Thyroid gland (tissue), 4 donors: ENCODE measurements around the gene TMC1. TPM values are rescaled to one million over a fixed set of nuclear protein-coding genes. Genes with fewer than 3 reads are reported as not detected.

Source experiments
- DNase-seq, 2 donors: peaks; one replicate each; pipeline ENCODE4 v3.0.0-alpha.2; 2019
- H3K27ac ChIP-seq, 3 donors: fragments of 200-600 bp; sonication (generic); 1 replicate in 2 of 3; 2 replicates in 1 of 3; pipeline ENCODE4 v1.5.1; 2016 to 2019; ENCODE audit warnings: mild to moderate bottlenecking in 1 of 3, moderate library complexity in 1 of 3
- H3K27me3 ChIP-seq: fragments of 200-600 bp; sonication (generic); one replicate; pipeline ENCODE4 v1.5.1; 2019
- H3K36me3 ChIP-seq, 2 donors: fragments of 200-600 bp; sonication (generic); one replicate each; pipeline ENCODE4 v1.5.1; 2016 to 2019
- H3K4me1 ChIP-seq, 2 donors: fragments of 200-600 bp; sonication (generic); one replicate each; pipeline ENCODE4 v1.5.1; 2017 to 2019
- H3K4me3 ChIP-seq, 3 donors: fragments of 200-600 bp; sonication (generic); replicated peaks in 1 of 3; 1 replicate in 2 of 3; 2 replicates in 1 of 3; pipeline ENCODE4 v1.5.1; 2016; ENCODE audit warnings: mild to moderate bottlenecking in 1 of 3
- H3K9me3 ChIP-seq: fragments of 200-600 bp; sonication (generic); one replicate; pipeline ENCODE4 v1.5.1; 2017
- POLR2A ChIP-seq, 2 donors: fragments of 450-650 bp; IDR thresholded peaks; one replicate each; pipeline ENCODE4 v1.6.1; 2017; ENCODE audit warnings: antibody characterized with exemption in 2 of 2, mild to moderate bottlenecking in 2 of 2, moderate library complexity in 1 of 2
- WGBS, 2 donors: methylation state at CpG; one replicate each; pipeline ENCODE4 v1.1.5; 2017; 5-methylcytosine and 5-hydroxymethylcytosine counted together
- intact Hi-C: fragments of 100-400 bp; cut with DNase I; formaldehyde crosslinking; loops from one replicate; pipeline ENCODE4 v1.15.1; 2023
- total RNA-seq, 4 donors: library from RNA; depleted of rRNA; stranded (reverse); fragments of >200 nt; gene quantifications; one replicate each; pipeline ENCODE4 v1.2.3, GENCODE V29; 2016
- TF ChIP-seq, protein P1 (sequence below), 6 experiments: fragments of 200-600 bp in 3 of 6; fragments of 450-650 bp in 3 of 6; sonication (generic) in 3 of 6; IDR thresholded peaks; one replicate each; pipeline ENCODE4 v1.5.1; 2016 to 2019; ENCODE audit warnings: antibody characterized with exemption in 6 of 6, mild to moderate bottlenecking in 2 of 6, inconsistent platforms in 1 of 6, moderate library complexity in 1 of 6

TMC1 gene
- total RNA-seq, 4 donors from 2014 or later, result 0.11 to 0.13 TPM; not detected in 2

- WGBS, 2 donors, result 87 to 94% methylated on average over 2 of the region's 2 CpGs
- H3K4me1 ChIP-seq, result no peaks in the 10 kb centered on the region
- no peaks in the 10 kb centered on the region for H3K36me3 ChIP-seq
- H3K27ac ChIP-seq, result no peak overlapping the region
- H3K4me3 ChIP-seq, result no peak overlapping the region
- no peak for TF ChIP-seq POLR2A (IDR thresholded peaks at IDR 0.05)
- TF ChIP-seq, protein P1, sequence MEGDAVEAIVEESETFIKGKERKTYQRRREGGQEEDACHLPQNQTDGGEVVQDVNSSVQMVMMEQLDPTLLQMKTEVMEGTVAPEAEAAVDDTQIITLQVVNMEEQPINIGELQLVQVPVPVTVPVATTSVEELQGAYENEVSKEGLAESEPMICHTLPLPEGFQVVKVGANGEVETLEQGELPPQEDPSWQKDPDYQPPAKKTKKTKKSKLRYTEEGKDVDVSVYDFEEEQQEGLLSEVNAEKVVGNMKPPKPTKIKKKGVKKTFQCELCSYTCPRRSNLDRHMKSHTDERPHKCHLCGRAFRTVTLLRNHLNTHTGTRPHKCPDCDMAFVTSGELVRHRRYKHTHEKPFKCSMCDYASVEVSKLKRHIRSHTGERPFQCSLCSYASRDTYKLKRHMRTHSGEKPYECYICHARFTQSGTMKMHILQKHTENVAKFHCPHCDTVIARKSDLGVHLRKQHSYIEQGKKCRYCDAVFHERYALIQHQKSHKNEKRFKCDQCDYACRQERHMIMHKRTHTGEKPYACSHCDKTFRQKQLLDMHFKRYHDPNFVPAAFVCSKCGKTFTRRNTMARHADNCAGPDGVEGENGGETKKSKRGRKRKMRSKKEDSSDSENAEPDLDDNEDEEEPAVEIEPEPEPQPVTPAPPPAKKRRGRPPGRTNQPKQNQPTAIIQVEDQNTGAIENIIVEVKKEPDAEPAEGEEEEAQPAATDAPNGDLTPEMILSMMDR (IDR thresholded peaks at IDR 0.05), result no peak
- no peak for DNase-seq
- H3K27me3 ChIP-seq, result no peaks in the 10 kb centered on the region
- intact Hi-C loops, result no loop called here
- H3K9me3 ChIP-seq, result no peaks in the 10 kb centered on the region
Measured at GRCh38 chr9:72650206-72650605, 128.8 kb downstream of the TMC1 start.

- TF ChIP-seq, protein P1 (IDR thresholded peaks at IDR 0.05), result no peak
- TF ChIP-seq POLR2A (IDR thresholded peaks at IDR 0.05), result no peak
Measured at GRCh38 chr9:72656021-72656420, 134.6 kb downstream of the TMC1 start.

GRCh38 chr9:72657023-72657422, 135.6 kb downstream of the TMC1 start:
- intact Hi-C loops, result no loop called here
- no peak for TF ChIP-seq POLR2A (IDR thresholded peaks at IDR 0.05)
- TF ChIP-seq, protein P1 (IDR thresholded peaks at IDR 0.05), result no peak
- DNase-seq, result no peak
- no peaks in the 10 kb centered on the region for H3K27me3 ChIP-seq
- H3K36me3 ChIP-seq, result no peaks in the 10 kb centered on the region
- no peaks in the 10 kb centered on the region for H3K9me3 ChIP-seq
- H3K4me3 ChIP-seq, result no peak overlapping the region
- H3K4me1 ChIP-seq, result no peaks in the 10 kb centered on the region
- WGBS, 2 donors, result 86 to 89% methylated on average over 2 of the region's 2 CpGs
- no peak overlapping the region for H3K27ac ChIP-seq

More at GRCh38 chr9:72656021-72656420, 134.6 kb downstream of the TMC1 start:
- no peaks in the 10 kb centered on the region for H3K9me3 ChIP-seq
- no peaks in the 10 kb centered on the region for H3K27me3 ChIP-seq
- WGBS, 2 donors, result 95 to 97% methylated on average over 12 of the region's 12 CpGs
- intact Hi-C loops, result no loop called here
- H3K36me3 ChIP-seq, result no peaks in the 10 kb centered on the region
- no peaks in the 10 kb centered on the region for H3K4me1 ChIP-seq
- DNase-seq, result no peak
- H3K4me3 ChIP-seq, result no peak overlapping the region
- no peak overlapping the region for H3K27ac ChIP-seq

- no peaks in the 10 kb centered on the region for H3K9me3 ChIP-seq
- H3K4me3 ChIP-seq, result no peak overlapping the region
- no peak for TF ChIP-seq POLR2A (IDR thresholded peaks at IDR 0.05)
- TF ChIP-seq, protein P1 (IDR thresholded peaks at IDR 0.05), result no peak
- no peaks in the 10 kb centered on the region for H3K27me3 ChIP-seq
- H3K4me1 ChIP-seq, result no peaks in the 10 kb centered on the region
- H3K36me3 ChIP-seq, result no peaks in the 10 kb centered on the region
- no peak for DNase-seq
- 77 to 81% methylated on average over 2 of the region's 2 CpGs for WGBS, 2 donors
- intact Hi-C loops, result no loop called here
- H3K27ac ChIP-seq, result no peak overlapping the region
Measured at GRCh38 chr9:72658703-72659102, 137.3 kb downstream of the TMC1 start.

DNA sequence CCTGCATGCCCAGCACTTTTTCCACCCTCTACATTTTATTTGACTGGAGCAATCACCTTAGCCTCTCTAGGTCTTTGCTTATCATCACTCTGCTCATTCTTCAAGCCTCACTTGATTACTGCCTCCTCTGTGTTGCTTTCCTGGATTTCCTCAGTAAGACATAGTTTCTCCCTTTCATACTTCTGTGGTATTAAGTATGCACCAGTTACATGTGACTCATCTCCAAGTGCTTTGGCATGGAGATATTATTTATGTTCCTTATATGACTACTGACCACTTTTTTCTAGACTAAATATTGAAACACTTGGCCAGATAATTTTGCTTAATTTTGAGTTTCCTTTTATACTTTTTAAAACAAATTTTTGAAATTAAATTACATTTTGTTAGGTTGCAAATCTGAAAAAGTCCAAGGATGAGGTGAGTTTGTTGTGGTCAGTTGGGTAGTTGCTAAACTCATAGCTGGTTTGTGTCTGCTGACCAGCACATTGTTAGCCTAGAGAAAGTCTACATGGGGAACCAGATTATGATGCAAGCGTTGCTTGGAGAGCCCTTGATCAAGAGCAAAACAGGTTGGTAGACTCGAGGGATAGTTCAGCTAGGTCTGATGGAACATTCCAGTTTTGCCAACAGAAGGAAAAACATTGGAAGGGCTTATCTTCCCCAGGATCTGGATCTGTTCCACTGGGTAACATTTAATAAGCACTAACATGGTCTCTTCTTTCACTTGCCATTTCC, 140.2 kb downstream of the TMC1 start:
- WGBS, 2 donors, result 51% methylated on average over 2 of the region's 2 CpGs
- Histone ChIP-seq H3K36me3 (no peaks in the 10 kb centered on the region), H3K27ac (no peak overlapping the region), H3K27me3 (no peaks in the 10 kb centered on the region), H3K4me1 (no peaks in the 10 kb centered on the region), H3K9me3 (no peaks in the 10 kb centered on the region), H3K4me3 (no peak overlapping the region)
- intact Hi-C loops, result no loop called here
- DNase-seq, result no peak
- TF ChIP-seq, protein P1 (IDR thresholded peaks at IDR 0.05), result no peak
- no peak for TF ChIP-seq POLR2A (IDR thresholded peaks at IDR 0.05)
